Mesenteric fat pad (tissue), 1 donor: ENCODE measurements around the gene DMXL2. TPM values are rescaled to one million over a fixed set of nuclear protein-coding genes. Genes with fewer than 3 reads are reported as not detected.
"Not testable (repeated sequence)": the region's sequence is repeated elsewhere in the genome, so short reads cannot be mapped to it uniquely, and the experiment has no call there.

ENCODE experiments used
- DNase-seq: peaks from one replicate; pipeline ENCODE4 v3.0.0-alpha.2; 2020; ENCODE audit warnings: low spot score
- long read RNA-seq: library from polyadenylated mRNA; unstranded; transcript quantifications from one replicate; pipeline ENCODE4 v2.0.0, GENCODE V29; 2020
- total RNA-seq: library from RNA; stranded (reverse); fragmentation: NEBNext Ultra II Directional; extraction: Animal tissue kit (Norgen Biotek cat#: 25700); gene quantifications from one replicate; pipeline ENCODE4 v1.2.1, GENCODE V29; 2021
- donor health status: DM: yes; HTN: yes; CAD: no.

Gene DMXL2, protein sequence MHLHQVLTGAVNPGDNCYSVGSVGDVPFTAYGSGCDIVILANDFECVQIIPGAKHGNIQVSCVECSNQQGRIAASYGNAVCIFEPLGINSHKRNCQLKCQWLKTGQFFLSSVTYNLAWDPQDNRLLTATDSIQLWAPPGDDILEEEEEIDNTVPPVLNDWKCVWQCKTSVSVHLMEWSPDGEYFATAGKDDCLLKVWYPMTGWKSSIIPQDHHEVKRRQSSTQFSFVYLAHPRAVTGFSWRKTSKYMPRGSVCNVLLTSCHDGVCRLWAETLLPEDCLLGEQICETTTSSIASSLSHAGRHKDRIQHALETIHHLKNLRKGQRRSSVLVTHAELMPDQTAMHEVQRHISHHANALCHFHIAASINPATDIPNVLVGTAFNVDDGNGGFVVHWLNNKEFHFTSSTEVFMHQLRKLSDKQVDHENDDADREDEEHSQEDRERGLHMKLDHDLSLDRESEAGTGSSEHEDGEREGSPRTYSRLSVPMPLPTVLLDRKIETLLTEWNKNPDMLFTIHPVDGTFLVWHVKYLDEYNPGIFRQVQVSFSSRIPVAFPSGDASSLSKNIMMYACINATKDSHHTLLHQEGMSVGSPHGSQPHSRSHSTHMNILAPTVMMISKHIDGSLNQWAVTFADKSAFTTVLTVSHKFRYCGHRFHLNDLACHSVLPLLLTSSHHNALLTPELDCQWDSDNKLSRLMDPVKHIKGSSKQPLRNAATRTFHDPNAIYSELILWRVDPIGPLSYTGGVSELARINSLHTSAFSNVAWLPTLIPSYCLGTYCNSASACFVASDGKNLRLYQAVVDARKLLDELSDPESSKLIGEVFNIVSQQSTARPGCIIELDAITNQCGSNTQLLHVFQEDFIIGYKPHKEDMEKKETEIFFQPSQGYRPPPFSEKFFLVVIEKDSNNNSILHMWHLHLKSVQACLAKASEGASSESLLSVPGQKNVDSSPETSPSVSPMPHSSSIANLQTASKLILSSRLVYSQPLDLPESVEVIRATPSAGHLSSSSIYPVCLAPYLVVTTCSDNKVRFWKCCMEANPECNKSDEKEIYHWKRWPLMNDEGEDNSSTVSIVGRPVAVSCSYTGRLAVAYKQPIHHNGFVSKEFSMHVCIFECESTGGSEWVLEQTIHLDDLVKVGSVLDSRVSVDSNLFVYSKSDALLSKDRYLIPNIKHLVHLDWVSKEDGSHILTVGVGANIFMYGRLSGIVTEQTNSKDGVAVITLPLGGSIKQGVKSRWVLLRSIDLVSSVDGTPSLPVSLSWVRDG (N-terminal part only)
- total RNA-seq: 46.7 TPM
- long read RNA-seq, partial matches to known transcripts: 2 of 11 reads
- long read RNA-seq, other reads (novel, unspliced or antisense): 6 of 11 reads

- peak; percentile 95 for DNase-seq
These were observed at the start of gene DMXL2 for GRCh38 chr15:51622604-51623370. Gene DMXL2, minus strand, starts transcription at chr15:51622771. Its CDS starts 226 bp downstream, at chr15:51622545.

DNA sequence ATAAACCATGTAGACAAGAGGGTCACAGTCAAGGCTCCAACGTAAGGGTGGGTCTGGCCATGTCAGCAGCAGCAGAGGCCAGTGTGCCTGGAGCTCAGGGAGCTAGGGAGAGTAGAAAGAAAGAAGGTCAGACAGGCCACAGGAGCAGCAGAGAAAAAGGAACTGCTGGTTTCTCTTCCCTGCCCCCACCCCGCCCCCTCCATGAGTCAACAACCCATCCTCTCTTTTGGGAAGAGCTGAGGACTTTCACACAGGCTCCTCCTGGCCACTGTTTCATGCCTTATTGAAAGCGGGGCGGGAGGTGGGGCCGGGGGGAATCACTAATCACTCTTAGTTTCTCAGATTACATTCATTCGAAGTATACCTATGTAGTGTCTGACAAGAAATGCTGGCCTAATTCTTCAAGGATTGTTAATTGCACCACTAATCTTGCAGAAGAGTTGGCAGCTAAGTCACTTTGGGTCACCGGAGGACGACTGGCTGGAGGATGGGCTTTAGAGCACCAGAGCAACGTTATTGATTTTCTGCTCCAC, 49.6 kb upstream of the DMXL2 start:
- no peak for DNase-seq

GRCh38 chr15:51669381-51669780, 46.8 kb upstream of the DMXL2 start:
- DNase-seq: no peak

DNA sequence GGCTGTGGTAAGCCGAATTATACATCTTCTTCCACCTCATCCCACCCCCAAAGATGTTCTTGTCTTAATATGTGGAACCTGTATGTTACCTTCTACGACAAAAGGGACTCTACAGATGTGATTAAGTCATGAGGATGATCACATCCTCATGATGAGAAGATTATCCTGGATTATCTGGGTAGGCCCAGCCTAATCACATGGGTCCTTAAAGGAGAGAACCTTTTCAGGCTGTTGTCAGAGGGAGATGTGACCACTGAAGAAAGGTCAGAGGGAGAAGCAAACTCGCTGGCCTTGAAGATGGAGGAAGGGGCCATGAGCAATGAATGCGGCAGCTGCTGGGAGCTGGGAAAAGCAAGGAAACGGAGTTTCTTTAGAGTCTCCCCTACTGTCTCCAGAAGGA, 45.9 kb upstream of the DMXL2 start:
- DNase-seq: no peak

GRCh38 chr15:51667478-51667877, 44.9 kb upstream of the DMXL2 start:
- no peak for DNase-seq

GRCh38 chr15:51661072-51661471, 38.5 kb upstream of the DMXL2 start:
- no peak for DNase-seq

DNA sequence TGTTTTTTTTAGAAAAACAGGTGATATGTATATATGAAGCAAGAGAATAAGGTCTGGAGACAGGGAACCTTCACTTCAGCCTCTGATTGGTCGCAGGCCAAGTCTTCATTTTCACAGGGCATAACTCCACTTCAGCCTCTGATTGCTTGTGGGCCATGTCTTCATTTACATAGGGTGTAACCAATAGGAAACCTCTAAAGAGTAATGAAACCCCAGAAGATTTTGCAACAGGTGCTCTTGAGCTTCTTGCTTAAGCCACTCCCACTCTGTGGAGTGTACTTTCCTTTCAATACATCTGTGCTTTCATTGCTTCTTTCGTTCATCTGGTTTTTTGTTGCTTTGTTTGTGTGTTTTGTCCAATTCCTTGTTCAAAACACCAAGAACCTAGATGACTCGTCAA, 36.1 kb upstream of the DMXL2 start:
- no peak for DNase-seq

- not testable (repeated sequence) for DNase-seq
These were observed 33.0 kb upstream of the DMXL2 start for GRCh38 chr15:51655401-51656057.

DNA sequence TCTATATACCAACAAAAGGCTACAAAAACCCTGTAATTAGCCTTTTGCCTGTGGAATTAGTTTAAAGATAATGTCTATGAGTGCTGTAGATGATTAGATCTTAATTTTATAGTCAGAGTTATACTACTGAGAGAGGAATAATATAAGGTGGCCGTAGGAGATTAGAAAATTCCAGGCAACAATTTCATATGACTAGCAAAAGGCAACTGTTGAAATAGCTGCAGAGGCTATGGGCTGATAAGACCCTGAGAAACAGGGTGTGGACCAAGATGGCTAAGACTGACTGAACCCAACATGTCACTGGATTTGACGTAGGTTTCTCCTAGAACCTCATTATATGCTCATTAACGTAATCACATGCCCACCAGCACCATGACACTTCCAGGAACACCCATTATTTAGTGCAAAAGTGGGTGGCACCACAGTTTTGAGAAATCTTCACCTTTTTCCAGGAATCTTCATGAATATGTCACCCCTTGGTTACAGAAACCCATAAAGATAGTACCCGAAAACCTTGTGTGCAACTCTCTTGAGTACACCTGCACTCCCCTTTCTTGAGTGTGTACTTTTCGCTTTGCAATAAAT, 29.6 kb upstream of the DMXL2 start:
- no peak for DNase-seq

DNA sequence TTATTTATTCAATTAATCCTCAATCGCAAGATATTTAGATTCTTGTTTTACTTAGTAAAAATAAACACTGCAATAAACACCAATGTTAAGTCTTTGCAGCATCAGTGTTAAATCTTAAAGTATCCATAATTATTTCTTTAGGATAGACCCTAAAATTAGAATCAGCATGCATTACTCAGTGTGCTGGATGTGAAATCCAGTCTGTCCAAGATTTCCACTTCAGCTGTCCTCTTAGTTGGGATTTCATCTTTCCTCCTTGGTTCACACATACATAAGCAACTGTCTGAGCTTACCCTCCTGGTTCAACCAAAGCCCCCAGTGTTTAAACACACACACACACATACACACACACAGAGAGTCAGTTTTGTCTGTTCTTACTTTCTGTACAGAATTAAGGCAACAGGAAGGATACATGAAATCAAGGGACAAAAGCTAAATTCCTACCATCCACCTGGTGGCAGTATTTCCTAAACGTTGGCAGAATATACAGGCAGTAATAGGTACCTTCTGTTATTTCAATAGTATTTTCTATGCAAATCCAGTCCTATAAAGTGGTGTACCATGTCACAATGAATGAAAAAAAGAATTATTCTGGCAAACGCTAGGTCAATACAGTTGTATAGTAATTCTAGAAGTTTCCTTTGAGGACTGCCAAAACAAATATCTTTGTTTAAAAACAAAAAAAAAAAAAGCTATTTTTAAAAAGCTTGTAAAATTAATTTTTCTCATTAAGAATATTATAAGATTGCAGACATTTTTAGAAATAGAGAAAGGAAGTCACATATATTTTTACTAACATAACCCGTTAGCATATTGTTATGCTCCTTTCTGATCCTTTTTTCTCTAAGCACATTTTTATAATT, 27.3 kb upstream of the DMXL2 start:
- DNase-seq: no peak

- DNase-seq: not testable (repeated sequence)
These were observed 26.1 kb upstream of the DMXL2 start for GRCh38 chr15:51648643-51649042.

GRCh38 chr15:51648101-51648500, 25.5 kb upstream of the DMXL2 start:
- not testable (repeated sequence) for DNase-seq

- DNase-seq: no peak
These were observed 24.6 kb upstream of the DMXL2 start for GRCh38 chr15:51647128-51647562.

GRCh38 chr15:51642696-51643095, 20.1 kb upstream of the DMXL2 start:
- no peak for DNase-seq

- DNase-seq: no peak
These were observed 19.0 kb upstream of the DMXL2 start for GRCh38 chr15:51641490-51642130.

DNA sequence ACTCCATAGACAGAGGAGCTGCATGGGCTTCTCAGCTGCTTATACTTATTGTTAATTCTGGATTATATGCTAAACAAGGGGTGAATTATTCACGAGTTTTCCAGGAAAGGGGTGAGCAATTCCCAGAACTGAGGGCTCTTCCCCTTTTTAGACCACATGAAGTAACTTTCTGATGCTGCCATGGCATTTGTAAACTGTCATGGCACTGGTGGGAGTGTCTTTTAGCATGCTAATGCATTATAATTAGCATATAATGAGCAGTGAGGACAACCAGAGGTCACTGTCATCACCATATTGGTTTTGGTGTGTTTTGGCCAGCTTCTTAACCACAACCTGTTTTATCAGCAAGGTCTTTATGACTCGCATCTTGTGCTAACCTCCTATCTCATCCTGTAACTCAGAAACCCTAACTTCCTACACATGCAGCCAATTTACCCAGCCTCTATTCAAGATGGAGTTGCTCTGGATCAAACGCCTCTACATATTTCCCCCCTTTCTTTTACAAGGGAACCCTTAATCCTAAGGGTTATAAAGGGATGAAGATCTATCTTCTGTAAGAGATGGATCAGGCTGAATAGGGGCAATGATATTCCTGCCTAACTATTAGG, 12.1 kb upstream of the DMXL2 start:
- no peak for DNase-seq

DNA sequence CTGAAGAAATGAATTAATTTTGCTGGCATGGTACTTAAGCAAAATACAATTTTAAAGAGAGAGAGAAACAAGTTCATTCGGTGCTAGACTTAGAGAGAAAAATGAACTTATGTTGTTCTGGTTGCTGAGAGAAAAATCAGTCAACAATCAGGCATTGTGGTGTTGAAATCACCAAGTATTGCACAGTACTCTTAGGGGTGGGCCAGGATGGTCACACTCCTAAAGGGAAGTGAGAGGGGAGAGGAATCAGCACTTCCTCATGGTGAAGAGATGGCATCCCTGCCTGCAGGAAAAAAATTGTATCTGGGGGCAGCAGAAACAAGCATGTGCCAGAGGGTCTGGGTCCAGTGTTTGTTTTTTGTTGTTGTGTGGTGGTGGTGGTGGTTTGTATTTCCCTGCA, 7.0 kb upstream of the DMXL2 start:
- DNase-seq: no peak
